Osteoblast (primary cell): ENCODE measurements around the gene FRMD5. TPM values are rescaled to one million over a fixed set of nuclear protein-coding genes. Genes with fewer than 3 reads are reported as not detected.

Experiments used
- DNase-seq: peaks from one replicate; pipeline ENCODE4 v3.0.0; 2011; ENCODE audit warnings: low spot score, mixed read lengths; ENCODE audit not compliant: insufficient read length; ENCODE audit errors: missing footprints
- H2AFZ ChIP-seq: 2 replicates; pipeline ENCODE4 v1.6.0; 2011; ENCODE audit warnings: mild to moderate bottlenecking, low read length
- H3K27ac ChIP-seq: 2 replicates; pipeline ENCODE4 v1.5.1; 2011; ENCODE audit warnings: mild to moderate bottlenecking, low read depth, low read length, moderate library complexity
- H3K27me3 ChIP-seq: 2 replicates; pipeline ENCODE4 v1.6.0; 2012; ENCODE audit warnings: mild to moderate bottlenecking, control low read depth, inconsistent platforms, low read length, moderate library complexity; ENCODE audit not compliant: insufficient read depth
- H3K36me3 ChIP-seq: 2 replicates; pipeline ENCODE4 v1.5.1; 2011; ENCODE audit warnings: mild to moderate bottlenecking, low read length, control low read depth, moderate library complexity; ENCODE audit not compliant: insufficient read depth
- H3K4me1 ChIP-seq: 2 replicates; pipeline ENCODE4 v1.5.1; 2011; ENCODE audit warnings: mild to moderate bottlenecking, low read length, control low read depth, moderate library complexity; ENCODE audit not compliant: insufficient read depth
- H3K4me2 ChIP-seq: 2 replicates; pipeline ENCODE4 v1.6.0; 2011; ENCODE audit warnings: mild to moderate bottlenecking, low read length; ENCODE audit not compliant: insufficient read depth
- H3K4me3 ChIP-seq: fragments of 200-600 bp; sonication (generic); 3 replicates; pipeline ENCODE4 v1.5.1; 2012; ENCODE audit warnings: mild to moderate bottlenecking, low read length, inconsistent platforms; ENCODE audit not compliant: insufficient read depth
- H3K79me2 ChIP-seq: 2 replicates; pipeline ENCODE4 v1.6.0; 2012; ENCODE audit warnings: mild to moderate bottlenecking, low read length, control low read depth, inconsistent platforms; ENCODE audit not compliant: insufficient read depth
- H3K9me3 ChIP-seq: 2 replicates; pipeline ENCODE4 v1.5.1; 2011; ENCODE audit warnings: low read depth, low read length, control low read depth
- H4K20me1 ChIP-seq: 2 replicates; pipeline ENCODE4 v1.6.0; 2012; ENCODE audit warnings: mild to moderate bottlenecking, low read length, control low read depth; ENCODE audit not compliant: insufficient read depth
- total RNA-seq: library from RNA; depleted of rRNA; stranded (reverse); fragments of >200 nt; gene quantifications from 2 replicates; pipeline ENCODE4 v1.2.3, GENCODE V29; 2012
- TF ChIP-seq, protein P1 (sequence below): IDR thresholded peaks from 2 replicates; pipeline ENCODE4 v1.5.1; 2011; ENCODE audit warnings: mild to moderate bottlenecking, low read depth, low read length, moderate library complexity; ENCODE audit errors: extremely low read depth

FRMD5 gene
- total RNA-seq, 1 donor = 3.3 TPM

DNA sequence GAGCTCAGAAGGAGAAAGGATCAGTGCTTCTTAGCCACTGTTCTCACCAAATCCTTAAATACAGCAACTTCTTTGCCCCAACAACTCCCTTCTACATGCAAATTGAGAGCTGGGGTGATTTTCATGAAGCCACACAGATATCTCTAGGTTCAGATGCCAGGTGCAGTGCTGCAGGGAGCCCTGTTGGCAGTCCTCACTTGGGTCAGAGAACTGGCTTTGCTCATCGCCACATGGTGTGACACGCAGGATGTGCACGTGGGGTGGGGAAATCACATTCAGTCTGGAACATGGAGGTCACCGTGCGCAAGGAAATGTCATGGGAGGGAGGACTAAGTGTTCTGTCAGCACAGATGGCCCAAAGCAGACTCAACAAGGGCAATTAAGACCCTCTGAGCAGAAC is 264.5 kb downstream of the FRMD5 start:
- peaks cover 41% of the 10 kb centered on the region for H3K4me1 ChIP-seq
- no peaks in the 10 kb centered on the region for H3K9me3 ChIP-seq
- H3K27me3 ChIP-seq = no peaks in the 10 kb centered on the region
- H3K79me2 ChIP-seq = peaks cover 4% of the 10 kb centered on the region
- H2AFZ ChIP-seq = no peak overlapping the region
- no peaks in the 10 kb centered on the region for H3K36me3 ChIP-seq
- TF ChIP-seq, protein P1, sequence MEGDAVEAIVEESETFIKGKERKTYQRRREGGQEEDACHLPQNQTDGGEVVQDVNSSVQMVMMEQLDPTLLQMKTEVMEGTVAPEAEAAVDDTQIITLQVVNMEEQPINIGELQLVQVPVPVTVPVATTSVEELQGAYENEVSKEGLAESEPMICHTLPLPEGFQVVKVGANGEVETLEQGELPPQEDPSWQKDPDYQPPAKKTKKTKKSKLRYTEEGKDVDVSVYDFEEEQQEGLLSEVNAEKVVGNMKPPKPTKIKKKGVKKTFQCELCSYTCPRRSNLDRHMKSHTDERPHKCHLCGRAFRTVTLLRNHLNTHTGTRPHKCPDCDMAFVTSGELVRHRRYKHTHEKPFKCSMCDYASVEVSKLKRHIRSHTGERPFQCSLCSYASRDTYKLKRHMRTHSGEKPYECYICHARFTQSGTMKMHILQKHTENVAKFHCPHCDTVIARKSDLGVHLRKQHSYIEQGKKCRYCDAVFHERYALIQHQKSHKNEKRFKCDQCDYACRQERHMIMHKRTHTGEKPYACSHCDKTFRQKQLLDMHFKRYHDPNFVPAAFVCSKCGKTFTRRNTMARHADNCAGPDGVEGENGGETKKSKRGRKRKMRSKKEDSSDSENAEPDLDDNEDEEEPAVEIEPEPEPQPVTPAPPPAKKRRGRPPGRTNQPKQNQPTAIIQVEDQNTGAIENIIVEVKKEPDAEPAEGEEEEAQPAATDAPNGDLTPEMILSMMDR = no peak
- DNase-seq = no peak
- H3K4me3 ChIP-seq = no peak overlapping the region
- H3K4me2 ChIP-seq = no peak overlapping the region
- H4K20me1 ChIP-seq = no peaks in the 10 kb centered on the region
- no peak overlapping the region for H3K27ac ChIP-seq

DNA sequence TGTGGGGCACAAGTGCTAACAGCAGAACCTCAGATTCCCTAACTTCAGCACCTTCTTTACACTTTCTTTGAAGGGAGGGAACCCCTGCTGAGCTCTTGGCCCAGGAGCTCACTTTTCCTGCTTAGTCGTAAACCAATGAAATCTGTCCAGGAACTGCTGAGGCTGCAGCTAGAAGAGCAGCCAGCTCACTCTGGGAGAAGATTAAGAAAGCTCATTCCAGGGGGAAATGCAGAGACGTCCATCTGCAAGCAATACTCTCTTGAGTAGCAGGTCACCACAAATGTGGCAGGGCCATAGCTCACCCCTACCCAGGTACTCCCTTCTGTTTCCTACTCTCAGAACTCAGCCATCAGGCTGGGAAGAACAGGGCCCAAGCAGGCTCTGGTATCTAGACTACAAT is 265.0 kb downstream of the FRMD5 start:
- H3K79me2 ChIP-seq = peaks cover 4% of the 10 kb centered on the region
- H3K27ac ChIP-seq = no peak overlapping the region
- H3K36me3 ChIP-seq = no peaks in the 10 kb centered on the region
- no peaks in the 10 kb centered on the region for H3K27me3 ChIP-seq
- H3K4me3 ChIP-seq = no peak overlapping the region
- no peaks in the 10 kb centered on the region for H3K9me3 ChIP-seq
- DNase-seq = no peak
- no peaks in the 10 kb centered on the region for H4K20me1 ChIP-seq
- H3K4me1 ChIP-seq = peaks cover 41% of the 10 kb centered on the region
- TF ChIP-seq, protein P1 = no peak
- H3K4me2 ChIP-seq = no peak overlapping the region
- H2AFZ ChIP-seq = peak overlapping the region; percentile 18

DNA sequence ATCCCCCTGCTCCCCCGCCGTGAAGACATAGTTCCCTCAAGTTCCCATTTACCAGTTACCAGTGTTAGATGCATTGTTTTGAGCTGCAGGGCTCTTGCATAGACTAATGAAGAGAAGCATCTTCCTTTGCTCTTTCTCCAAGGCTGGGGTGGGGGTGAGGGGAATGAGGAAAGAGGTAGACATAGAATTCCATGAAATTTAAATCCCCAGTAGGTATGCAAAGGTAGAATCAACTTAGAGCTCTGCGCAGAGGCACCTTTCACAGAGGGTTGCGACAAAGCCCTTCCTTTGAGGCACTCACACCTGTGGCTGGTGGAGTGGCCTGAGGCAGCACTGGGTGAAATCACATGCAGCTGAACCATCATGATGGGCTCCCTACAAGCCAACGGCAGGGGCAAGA is 266.9 kb downstream of the FRMD5 start:
- H3K9me3 ChIP-seq = no peaks in the 10 kb centered on the region
- H3K4me3 ChIP-seq = no peak overlapping the region
- DNase-seq = no peak
- H3K27ac ChIP-seq = no peak overlapping the region
- no peak overlapping the region for H3K4me2 ChIP-seq
- peaks cover 31% of the 10 kb centered on the region for H3K4me1 ChIP-seq
- TF ChIP-seq, protein P1 = no peak
- no peaks in the 10 kb centered on the region for H3K36me3 ChIP-seq
- H4K20me1 ChIP-seq = no peaks in the 10 kb centered on the region
- H3K27me3 ChIP-seq = no peaks in the 10 kb centered on the region
- H2AFZ ChIP-seq = no peak overlapping the region
- H3K79me2 ChIP-seq = no peaks in the 10 kb centered on the region

DNA sequence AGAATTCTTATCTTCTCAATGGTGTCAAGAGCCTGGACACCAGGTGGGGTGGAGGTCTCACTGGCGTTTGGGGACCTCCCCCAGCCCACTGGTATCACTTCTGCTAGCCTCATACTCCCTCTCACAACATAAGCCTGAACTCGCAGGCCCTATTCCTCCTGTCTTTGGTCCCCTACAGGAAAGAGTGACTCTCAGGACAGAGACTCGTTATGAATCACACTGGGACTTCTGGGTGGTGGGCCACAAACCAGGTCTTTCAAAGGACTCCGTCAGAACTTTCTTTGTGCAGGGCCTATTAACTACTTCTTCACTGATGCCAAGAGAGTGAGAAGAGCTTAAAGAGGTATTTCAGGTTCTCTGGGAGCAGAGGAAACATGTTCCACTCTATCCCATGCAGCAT is 267.9 kb downstream of the FRMD5 start:
- DNase-seq = no peak
- Histone ChIP-seq H3K79me2 (no peaks in the 10 kb centered on the region), H3K4me3 (no peak overlapping the region), H3K36me3 (no peaks in the 10 kb centered on the region), H3K27ac (no peak overlapping the region), H2AFZ (no peak overlapping the region), H3K27me3 (no peaks in the 10 kb centered on the region), H3K4me1 (peaks cover 24% of the 10 kb centered on the region), H3K9me3 (no peaks in the 10 kb centered on the region), H4K20me1 (no peaks in the 10 kb centered on the region), H3K4me2 (no peak overlapping the region)
- TF ChIP-seq, protein P1 = no peak
